Gastroesophageal sphincter (tissue), 3 donors: Measurements from ENCODE around the gene MAN2B2.

ENCODE experiments used
- CTCF ChIP-seq, 4 experiments: fragments of 200-600 bp in 2 of 4; fragments of 450-650 bp in 2 of 4; sonication (generic) in 1 of 4; IDR thresholded peaks; one replicate each; pipeline ENCODE4 v1.5.1; 2017 to 2019; ENCODE audit warnings: antibody characterized with exemption in 4 of 4, mild to moderate bottlenecking in 2 of 4, moderate library complexity in 2 of 4
- EP300 ChIP-seq: sonication (generic); formaldehyde crosslinking; IDR thresholded peaks from one replicate; pipeline ENCODE4 v1.6.1; 2017; ENCODE audit warnings: antibody characterized with exemption, mild to moderate bottlenecking
- POLR2AphosphoS5 ChIP-seq: sonication (generic); formaldehyde crosslinking; IDR thresholded peaks from one replicate; pipeline ENCODE4 v1.6.1; 2017; ENCODE audit warnings: antibody characterized with exemption

DNA sequence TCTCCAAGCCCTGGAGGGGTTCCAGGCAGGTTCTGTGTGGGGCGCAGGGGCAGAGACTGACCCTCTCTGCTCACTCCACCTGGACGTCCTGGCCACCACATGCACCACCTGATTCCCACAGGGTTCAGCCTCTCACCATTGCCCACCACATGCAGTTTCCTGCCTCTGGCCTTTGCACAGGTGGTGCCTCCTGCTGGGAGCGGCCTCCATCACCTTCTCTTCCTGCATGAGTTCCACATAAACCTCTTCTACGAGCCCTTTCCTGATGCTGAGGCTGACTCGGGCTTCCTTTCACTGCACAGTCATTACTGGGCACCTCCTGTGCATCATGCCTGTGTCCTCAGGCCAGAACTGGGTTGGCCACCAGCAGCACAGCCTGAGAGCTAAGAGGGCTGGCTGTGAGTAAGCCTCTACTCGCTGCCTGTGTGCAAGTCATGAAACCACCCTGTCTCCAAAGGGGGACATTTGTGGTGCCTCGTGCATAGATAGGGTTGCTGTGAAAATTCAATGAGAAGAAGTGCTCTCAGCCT is 19.9 kb downstream of the MAN2B2 start:
- TF ChIP-seq CTCF (IDR thresholded peaks at IDR 0.05) = no peak
- TF ChIP-seq POLR2AphosphoS5 = no peak
- TF ChIP-seq EP300 = no peak
